ENCODE data around the gene KCNQ2. TPM values are rescaled to one million over a fixed set of nuclear protein-coding genes. Genes with fewer than 3 reads are reported as not detected.

Gene KCNQ2
- total RNA-seq, 1 donor from 2014 or later: 11.5 TPM

- no peaks in the 10 kb centered on the region for H3K4me1 ChIP-seq (ENCODE audit: insufficient read depth, low read length)
- H3K4me2 ChIP-seq (ENCODE audit: low read length): no peak overlapping the region
- no peak overlapping the region for H3K4me3 ChIP-seq (ENCODE audit: insufficient read depth, low read depth, low read length)
- H4K20me1 ChIP-seq (ENCODE audit: insufficient read depth, low read length): no peaks in the 10 kb centered on the region
- FAIRE-seq (no peak), DNase-seq (ENCODE audit: low read depth) (no peak)
- H3K27me3 Mint-ChIP-seq (ENCODE audit: low read depth, unreplicated experiment): peaks cover 34% of the 10 kb centered on the region
- H3K9me3 Mint-ChIP-seq (ENCODE audit: unreplicated experiment): no peaks in the 10 kb centered on the region
- peaks cover 13% of the 10 kb centered on the region for H3K27me3 ChIP-seq (ENCODE audit: insufficient read depth, low read length)
- H3K9me3 ChIP-seq (ENCODE audit: insufficient read depth, low read depth, low read length): no peaks in the 10 kb centered on the region
- TF ChIP-seq EZH2 (IDR thresholded peaks at IDR 0.05; ENCODE audit: insufficient read depth, low read length): no peak
- TF ChIP-seq CTCF (IDR thresholded peaks at IDR 0.05; ENCODE audit: insufficient read depth, low read depth, low read length): no peak
- H3K27ac ChIP-seq (ENCODE audit: low read depth, low read length): no peak overlapping the region
- H3K4me1 Mint-ChIP-seq (ENCODE audit: low read depth, unreplicated experiment): no peaks in the 10 kb centered on the region
- no peak overlapping the region for H2AFZ ChIP-seq (ENCODE audit: low read depth, low read length)
- H3K4me3 Mint-ChIP-seq (ENCODE audit: unreplicated experiment): no peak overlapping the region
- no peak overlapping the region for H3K27ac Mint-ChIP-seq (ENCODE audit: unreplicated experiment)
- H3K36me3 Mint-ChIP-seq (ENCODE audit: low read depth, unreplicated experiment): peaks cover 1% of the 10 kb centered on the region
- H3K79me2 ChIP-seq (ENCODE audit: insufficient read depth, low read length): no peaks in the 10 kb centered on the region
- no peak overlapping the region for H3K9ac ChIP-seq (ENCODE audit: low read length)
- no peaks in the 10 kb centered on the region for H3K36me3 ChIP-seq (ENCODE audit: insufficient read depth, low read length)
These were observed 93.2 kb downstream of the KCNQ2 start for GRCh38 chr20:63379296-63379695.

GRCh38 chr20:63378626-63379025 is 93.8 kb downstream of the KCNQ2 start:
- Histone ChIP-seq H3K9me3 (ENCODE audit: insufficient read depth, low read depth, low read length) (no peaks in the 10 kb centered on the region), H3K36me3 (ENCODE audit: insufficient read depth, low read length) (no peaks in the 10 kb centered on the region), H3K79me2 (ENCODE audit: insufficient read depth, low read length) (no peaks in the 10 kb centered on the region), H4K20me1 (ENCODE audit: insufficient read depth, low read length) (no peaks in the 10 kb centered on the region), H3K4me2 (ENCODE audit: low read length) (no peak overlapping the region), H3K9ac (ENCODE audit: low read length) (no peak overlapping the region), H3K4me1 (ENCODE audit: insufficient read depth, low read length) (no peaks in the 10 kb centered on the region), H3K27me3 (ENCODE audit: insufficient read depth, low read length) (peaks cover 13% of the 10 kb centered on the region), H3K27ac (ENCODE audit: low read depth, low read length) (no peak overlapping the region), H2AFZ (ENCODE audit: low read depth, low read length) (no peak overlapping the region), H3K4me3 (ENCODE audit: insufficient read depth, low read depth, low read length) (no peak overlapping the region)
- no peaks in the 10 kb centered on the region for H3K4me1 Mint-ChIP-seq (ENCODE audit: low read depth, unreplicated experiment)
- DNase-seq (ENCODE audit: low read depth): no peak
- no peak for FAIRE-seq
- H3K27ac Mint-ChIP-seq (ENCODE audit: unreplicated experiment): no peak overlapping the region
- TF ChIP-seq EZH2 (IDR thresholded peaks at IDR 0.05; ENCODE audit: insufficient read depth, low read length) (no peak), CTCF (IDR thresholded peaks at IDR 0.05; ENCODE audit: insufficient read depth, low read depth, low read length) (no peak)
- H3K36me3 Mint-ChIP-seq (ENCODE audit: low read depth, unreplicated experiment): peaks cover 1% of the 10 kb centered on the region
- peaks cover 37% of the 10 kb centered on the region for H3K27me3 Mint-ChIP-seq (ENCODE audit: low read depth, unreplicated experiment)
- no peak overlapping the region for H3K4me3 Mint-ChIP-seq (ENCODE audit: unreplicated experiment)
- H3K9me3 Mint-ChIP-seq (ENCODE audit: unreplicated experiment): no peaks in the 10 kb centered on the region

GRCh38 chr20:63377951-63378381 is 94.5 kb downstream of the KCNQ2 start:
- Mint-ChIP-seq H3K27me3 (ENCODE audit: low read depth, unreplicated experiment) (peaks cover 33% of the 10 kb centered on the region), H3K9me3 (ENCODE audit: unreplicated experiment) (no peaks in the 10 kb centered on the region), H3K27ac (ENCODE audit: unreplicated experiment) (no peak overlapping the region), H3K36me3 (ENCODE audit: low read depth, unreplicated experiment) (peaks cover 1% of the 10 kb centered on the region), H3K4me3 (ENCODE audit: unreplicated experiment) (no peak overlapping the region), H3K4me1 (ENCODE audit: low read depth, unreplicated experiment) (no peaks in the 10 kb centered on the region)
- Histone ChIP-seq H3K4me1 (ENCODE audit: insufficient read depth, low read length) (no peaks in the 10 kb centered on the region), H3K27me3 (ENCODE audit: insufficient read depth, low read length) (peaks cover 13% of the 10 kb centered on the region), H3K27ac (ENCODE audit: low read depth, low read length) (no peak overlapping the region), H3K4me3 (ENCODE audit: insufficient read depth, low read depth, low read length) (no peak overlapping the region), H3K79me2 (ENCODE audit: insufficient read depth, low read length) (no peaks in the 10 kb centered on the region), H4K20me1 (ENCODE audit: insufficient read depth, low read length) (no peaks in the 10 kb centered on the region), H2AFZ (ENCODE audit: low read depth, low read length) (no peak overlapping the region), H3K36me3 (ENCODE audit: insufficient read depth, low read length) (no peaks in the 10 kb centered on the region), H3K4me2 (ENCODE audit: low read length) (no peak overlapping the region), H3K9ac (ENCODE audit: low read length) (no peak overlapping the region), H3K9me3 (ENCODE audit: insufficient read depth, low read depth, low read length) (no peaks in the 10 kb centered on the region)
- TF ChIP-seq CTCF (IDR thresholded peaks at IDR 0.05; ENCODE audit: insufficient read depth, low read depth, low read length): no peak
- TF ChIP-seq EZH2 (IDR thresholded peaks at IDR 0.05; ENCODE audit: insufficient read depth, low read length): no peak
- FAIRE-seq (no peak), DNase-seq (ENCODE audit: low read depth) (no peak)
